NCI-H1048 (cell line): ENCODE data around the gene SH3RF1.
A peak's percentile ranks its signal among the peaks of the same experiment; 100 is the strongest.

ENCODE experiments used
- DNase-seq: peaks from one replicate; lab custom pipeline; 2025; lab: John Stamatoyannopoulos, UW

Gene SH3RF1

DNA sequence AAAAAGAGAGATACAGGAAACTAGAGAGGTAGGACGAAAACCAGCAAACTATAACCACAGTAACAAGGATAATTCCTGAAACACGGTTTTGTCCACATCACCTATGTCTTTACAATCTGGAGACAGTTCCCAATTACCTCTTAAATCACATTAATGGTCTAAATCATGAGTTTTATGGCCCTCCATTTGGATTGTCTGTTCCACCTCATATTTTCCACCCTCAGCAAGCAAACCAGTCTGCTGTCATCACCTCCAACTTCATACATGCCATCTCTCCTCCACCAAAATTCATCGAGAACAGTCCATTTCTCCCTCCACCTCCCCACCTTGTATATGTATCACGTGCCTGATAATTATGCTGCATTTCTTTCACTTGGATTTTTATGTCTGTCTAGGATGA, 107.3 kb downstream of the SH3RF1 start:
- DNase-seq = no peak

DNA sequence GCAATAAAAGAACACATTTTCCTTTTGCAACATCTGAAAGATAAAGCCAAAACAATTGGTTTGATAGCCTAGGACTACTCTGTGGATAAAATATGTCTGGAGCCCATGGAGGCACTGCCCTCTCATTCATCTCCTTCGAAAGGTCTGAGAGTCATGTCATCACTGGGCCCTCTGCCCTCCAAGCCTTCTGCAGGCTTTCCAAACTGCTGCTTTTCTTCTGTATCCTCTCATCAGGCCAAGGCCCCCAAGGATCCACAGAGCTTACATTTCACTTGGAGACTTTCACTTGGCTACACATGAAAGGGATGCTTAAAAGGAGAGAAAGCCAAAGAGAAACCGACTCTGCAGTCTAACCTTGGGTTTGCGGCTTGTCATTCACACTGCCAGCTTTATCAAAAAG, 109.9 kb downstream of the SH3RF1 start:
- DNase-seq = no peak

DNA sequence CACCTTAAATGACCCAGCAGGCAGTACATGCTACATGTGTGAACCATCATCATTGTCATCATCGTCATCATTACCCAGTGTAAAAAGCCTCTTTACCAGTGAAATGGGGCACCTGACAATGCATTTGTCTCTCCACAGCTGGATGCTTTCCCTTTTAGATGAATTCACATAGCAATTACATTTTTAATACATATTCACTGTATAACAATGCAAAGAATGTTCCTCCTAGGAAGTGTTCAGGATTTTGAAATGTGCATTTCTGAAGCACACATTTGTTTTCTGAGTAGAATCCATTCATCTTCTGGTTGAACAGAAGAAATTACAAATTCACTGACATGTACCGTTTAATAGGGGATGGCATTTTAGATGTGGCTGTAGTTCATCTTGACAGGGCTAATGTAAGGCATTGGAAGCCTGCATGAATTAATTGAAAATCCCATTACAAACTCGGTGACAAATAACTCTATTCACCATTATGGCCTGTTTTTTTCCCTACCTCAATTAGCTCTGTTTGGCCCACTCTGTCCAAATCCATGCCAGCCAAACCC, 111.1 kb downstream of the SH3RF1 start:
- DNase-seq = no peak

DNA sequence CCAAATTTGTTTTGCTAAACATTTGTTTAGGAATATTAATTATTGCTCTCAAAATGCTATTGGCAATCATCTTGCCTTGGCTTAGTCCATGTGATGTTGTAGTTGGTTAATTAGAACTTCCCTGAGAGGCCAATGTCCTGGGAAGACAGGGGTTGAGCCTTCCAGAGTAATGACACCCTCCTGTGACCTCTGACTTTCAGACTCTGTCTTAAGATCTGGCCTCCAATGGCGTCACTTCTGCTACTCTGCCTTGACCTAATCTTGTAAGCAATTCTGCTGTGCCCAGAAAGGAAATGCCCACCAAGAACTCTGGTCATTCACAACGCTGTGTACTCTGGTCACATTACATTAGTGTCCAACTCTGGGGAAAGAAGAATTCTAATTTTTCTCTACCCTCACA, 111.9 kb downstream of the SH3RF1 start:
- DNase-seq = no peak

DNA sequence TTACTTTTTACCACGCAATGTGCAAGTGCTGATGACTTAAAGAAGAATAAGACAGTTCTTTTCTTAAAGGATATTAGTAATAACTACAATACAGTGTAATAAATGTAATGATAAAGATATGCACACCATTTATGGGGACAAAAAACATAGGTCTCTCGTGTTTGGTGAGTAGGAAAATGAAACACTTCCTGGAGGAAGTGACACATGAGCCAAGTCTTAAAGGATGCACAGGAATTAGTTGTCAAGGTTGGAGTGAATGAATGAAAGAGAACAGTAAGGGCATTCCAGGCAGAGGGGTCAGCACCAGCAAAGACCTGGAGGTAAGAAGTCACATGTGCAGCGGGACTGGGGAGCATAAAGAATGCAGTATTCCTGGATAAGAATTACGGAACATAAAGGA, 112.7 kb downstream of the SH3RF1 start:
- no peak for DNase-seq

DNA sequence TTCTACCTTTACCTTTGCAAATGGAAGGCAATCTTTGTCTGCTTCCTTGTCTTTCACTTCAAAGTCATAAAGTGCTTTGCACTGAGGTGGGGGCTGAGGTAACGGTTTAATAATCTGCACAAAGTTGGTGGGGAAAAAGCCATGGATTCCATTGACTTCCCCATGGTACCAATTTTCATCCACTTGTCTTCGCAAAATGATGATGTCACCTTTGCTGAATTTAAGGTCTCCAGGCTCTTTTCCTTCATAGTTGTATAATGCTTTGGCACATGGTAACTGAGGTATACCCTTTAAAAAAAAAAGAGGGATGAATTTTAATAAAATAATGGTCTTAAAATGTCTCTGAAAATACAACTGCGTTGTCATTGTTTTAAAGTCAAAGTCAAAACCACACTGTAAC, 114.4 kb downstream of the SH3RF1 start:
- DNase-seq = no peak

DNA sequence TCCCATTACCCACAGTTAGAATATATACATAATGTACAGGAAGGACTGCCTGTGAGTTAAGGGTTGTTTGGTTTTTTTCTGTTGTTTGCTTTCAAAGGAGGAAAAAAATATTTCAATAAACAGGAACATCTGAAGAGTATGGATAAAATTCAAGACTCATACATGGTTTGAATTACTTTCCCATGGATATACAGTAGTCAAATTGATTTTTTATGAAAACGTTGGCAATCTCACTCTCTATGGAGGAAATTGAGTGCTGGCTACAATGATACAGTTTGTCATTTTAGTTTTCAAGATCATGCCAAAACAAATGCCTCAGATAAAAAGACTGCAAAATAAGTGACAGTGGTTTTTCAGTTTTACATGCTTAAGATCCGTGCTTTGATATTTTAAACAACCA, 116.6 kb downstream of the SH3RF1 start:
- no peak for DNase-seq

DNA sequence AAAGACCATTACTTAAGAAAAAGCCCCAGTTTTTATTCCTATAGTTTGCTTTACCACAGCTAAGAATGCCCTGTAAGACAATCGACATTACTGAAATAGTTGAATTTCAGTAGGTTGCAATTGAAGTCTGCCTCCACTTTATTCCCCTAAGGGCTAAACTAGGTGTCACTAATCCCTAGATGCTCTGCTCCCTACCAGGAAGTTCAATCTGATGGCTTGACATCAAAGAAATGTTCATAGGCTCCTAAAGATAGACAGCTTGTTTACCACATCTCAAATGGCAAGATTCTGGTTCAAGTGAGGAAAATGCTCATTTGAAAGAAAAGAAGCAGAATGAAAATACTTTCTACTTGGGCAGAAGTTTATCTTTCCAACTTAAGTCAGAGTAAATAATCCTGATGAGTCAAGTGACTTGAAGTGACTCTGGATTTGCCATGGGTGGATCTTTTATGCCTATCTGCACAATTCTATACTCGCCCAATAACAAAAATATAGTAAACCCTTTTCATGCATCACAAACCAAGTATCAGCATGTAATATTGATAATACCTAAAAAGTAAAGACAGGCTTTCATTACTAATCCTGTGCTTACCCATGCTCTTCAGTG, 117.2 kb downstream of the SH3RF1 start:
- no peak for DNase-seq

DNA sequence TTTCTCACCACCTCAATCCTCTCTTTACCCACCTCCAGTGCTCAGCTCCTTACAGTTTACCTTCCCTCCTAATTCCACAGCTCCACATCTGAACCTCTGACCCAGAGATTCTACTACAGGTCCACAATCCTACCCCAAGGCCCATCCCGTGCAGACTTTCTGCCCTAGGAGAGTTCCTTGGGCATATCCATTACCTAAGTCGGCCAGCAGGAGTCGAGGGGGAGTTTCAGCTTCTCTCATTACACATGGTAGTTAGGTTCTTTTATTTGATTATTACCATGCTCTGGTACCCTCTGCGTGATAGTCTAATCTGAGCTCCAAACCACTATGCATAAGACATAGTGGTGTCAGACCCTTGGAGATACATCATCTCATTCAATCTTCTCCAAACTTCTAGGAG, 117.9 kb downstream of the SH3RF1 start:
- DNase-seq = no peak

DNA sequence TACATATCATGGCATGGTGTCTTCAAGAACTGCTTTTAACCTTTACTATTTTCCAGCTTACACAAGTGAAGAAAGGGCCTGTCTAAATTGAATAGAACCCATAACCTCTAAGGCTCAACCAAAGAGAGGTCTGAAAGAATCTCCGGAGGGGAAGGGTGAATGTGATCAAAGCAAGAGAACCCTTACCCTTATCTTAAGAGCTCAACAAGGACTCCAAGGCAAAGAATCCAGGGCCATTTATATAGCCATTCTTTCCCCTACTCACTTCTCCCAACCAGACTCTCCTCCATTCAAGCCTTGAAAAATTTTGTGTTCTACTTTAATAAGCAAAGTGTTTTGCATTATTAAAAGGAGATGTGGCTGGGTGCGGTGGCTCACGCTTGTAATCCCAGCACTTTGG, 118.7 kb downstream of the SH3RF1 start:
- no peak for DNase-seq

DNA sequence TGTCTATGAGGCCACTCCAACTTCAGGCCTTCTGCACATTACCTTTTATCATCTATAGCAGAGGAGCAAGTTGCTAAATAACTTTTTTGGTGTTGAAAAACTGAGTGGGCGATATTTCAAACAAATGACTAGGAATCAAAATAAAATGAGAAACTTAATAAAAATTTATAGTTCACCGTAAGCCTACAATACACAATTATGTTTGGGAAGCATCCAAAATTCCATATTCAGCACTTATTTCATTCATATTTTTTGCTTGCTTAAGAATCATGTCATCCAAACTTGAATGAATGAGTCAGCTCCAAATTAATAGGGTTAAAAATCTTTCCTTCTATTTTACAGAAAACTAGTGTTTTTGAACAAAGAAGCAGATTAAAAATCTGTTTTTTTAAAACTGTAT, 119.1 kb downstream of the SH3RF1 start:
- DNase-seq = no peak

DNA sequence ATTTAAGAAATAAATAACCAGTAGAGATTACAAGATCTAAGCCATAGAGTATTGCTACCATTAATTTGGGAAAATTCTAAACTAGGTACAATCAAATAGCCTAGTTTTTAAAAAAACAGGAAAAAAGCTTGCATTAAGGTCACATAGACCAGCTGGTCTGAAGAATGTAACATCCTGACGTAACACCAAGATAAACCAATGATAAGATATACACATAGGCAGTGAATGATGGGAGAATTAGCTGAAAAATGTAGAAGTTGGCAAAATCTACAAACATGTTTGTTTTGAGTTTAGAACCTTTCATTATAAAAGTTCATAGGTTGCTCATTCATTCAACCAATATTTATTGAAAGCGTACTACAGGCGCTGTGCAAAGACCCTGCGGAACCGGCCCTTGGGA, 120.0 kb downstream of the SH3RF1 start:
- no peak for DNase-seq

DNA sequence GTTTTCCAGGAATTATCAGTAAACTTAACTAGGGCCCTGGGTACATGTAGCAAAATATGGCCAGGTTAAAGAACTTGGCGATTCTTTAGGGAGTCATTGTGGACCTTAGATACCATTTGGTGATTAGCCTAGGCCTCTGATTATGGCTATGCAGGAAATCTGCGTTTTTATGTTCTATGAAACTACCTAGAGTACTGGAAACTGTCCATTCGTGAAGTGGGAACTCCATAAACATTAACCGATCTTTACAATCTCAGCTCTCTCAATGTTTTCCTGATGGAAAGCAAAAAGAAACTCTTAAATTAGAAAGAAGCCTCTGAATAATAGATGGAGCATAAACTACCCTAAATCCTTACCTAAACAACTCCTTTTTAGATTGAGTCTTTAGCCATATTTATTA, 121.9 kb downstream of the SH3RF1 start:
- no peak for DNase-seq

DNA sequence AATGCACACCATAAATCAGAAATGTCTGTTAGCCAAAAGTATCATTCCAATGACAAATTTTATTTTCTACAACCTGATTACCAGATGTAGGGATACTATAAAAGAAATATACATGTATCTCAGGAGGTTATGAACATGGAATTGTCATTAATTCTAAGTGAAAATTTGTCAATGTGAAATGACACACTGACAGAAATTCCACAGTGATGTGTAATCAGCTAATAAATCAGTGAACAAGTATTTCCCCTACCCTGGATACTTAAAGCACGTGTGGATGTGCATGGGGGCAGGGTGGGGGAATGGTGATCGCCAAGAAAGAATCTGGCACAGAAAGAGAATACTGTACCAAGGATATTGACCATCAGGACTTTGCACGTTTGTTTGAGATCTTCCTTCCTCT, 123.6 kb downstream of the SH3RF1 start:
- DNase-seq = no peak

DNA sequence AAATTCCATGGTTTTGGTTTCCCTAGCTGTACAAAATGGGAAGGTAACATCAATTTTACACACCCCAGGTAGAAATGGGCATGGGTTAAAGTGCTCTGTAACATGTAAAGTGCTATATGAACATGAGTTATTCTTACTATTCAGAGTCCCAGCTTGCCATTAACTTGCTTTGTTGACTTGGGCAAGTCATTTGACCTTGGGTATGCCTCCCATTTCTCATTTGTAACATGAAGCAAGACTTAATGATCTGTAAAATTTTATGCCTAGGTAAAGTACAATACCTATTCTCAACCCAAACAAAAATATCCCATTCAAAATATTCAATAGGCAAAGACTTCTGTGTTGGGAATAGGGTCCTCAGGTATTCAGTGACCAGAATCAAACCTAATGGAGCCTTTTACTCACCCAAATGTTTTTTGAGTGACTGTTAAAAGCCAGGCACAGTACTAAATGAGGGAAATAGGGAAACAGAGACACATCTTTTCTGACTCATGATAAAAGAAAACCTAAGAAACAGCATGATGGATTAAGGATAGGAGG, 126.6 kb downstream of the SH3RF1 start:
- DNase-seq = no peak

DNA sequence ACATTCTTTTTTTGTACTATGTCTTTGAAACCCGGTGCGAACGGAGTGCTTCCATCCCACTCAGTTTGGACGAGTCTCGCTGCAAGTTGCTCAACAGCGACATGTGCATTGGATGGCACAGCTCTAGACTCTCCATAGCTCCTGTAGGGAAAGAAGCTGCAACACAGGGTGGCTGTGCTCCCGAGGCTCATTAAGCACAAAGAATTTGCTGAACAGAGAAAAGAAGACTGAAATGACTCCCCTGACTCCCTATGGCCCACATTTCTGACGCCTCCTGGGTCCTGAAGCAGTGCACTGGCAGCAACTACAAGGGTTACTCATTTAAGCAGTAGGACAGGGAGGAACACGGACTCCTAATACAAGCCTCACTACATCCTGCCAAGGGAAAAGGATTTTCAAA, 127.4 kb downstream of the SH3RF1 start:
- DNase-seq = no peak

DNA sequence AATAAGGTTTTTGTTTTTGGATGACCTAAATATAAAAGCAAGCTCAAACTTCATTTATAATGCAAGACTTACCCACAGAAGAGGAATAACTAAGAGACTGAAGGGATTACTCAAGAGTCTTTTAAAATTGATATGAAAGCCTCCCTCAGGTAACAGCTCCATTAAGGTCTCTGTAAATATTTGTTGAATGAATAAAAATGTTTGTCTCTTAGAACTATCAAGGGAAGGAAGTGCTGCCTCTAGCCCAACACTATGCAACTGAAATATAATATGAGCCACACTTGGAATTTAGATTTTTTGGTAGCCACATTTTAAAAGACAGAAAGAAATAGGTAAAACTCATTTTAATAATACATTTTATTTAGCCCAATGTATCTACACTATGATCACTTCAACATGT, 127.8 kb downstream of the SH3RF1 start:
- no peak for DNase-seq

DNA sequence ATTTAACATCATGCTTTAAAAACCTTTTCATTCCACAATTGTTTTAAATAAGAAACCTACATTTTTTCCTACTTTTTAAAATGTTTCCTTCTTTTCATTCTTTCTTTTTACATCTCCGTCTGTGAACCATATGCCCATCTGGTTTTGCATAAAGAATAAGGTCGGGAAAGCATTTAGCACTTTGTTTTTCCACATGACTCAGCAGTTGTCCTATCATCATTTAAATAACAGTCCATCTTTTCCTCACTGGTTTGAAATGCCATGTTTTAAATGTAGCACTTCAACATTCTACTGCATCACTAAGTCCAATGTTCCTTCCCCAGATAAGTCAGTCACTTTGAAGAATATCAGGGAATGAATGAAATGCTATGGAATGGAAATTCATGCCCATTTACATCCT, 128.4 kb downstream of the SH3RF1 start:
- DNase-seq = peak; percentile 23

DNA sequence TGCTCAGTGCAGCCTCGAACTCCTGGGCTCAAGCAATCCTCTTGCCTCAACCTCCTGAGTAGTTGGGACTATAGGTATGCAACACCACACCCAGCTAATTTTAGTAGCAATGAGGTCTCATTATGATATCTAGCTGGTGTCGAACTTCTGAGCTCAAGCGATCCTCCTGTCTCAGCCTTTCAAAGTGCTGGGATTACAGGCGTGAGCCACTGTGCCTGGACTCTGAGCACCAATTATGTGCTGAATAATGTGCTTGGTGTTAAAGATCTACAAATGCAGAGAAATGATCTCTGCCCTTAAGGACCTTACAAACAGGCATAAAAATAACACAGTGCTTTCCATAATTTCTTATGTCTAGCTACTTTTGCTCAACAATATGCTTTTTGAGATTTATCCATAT, 131.7 kb downstream of the SH3RF1 start:
- DNase-seq = no peak

DNA sequence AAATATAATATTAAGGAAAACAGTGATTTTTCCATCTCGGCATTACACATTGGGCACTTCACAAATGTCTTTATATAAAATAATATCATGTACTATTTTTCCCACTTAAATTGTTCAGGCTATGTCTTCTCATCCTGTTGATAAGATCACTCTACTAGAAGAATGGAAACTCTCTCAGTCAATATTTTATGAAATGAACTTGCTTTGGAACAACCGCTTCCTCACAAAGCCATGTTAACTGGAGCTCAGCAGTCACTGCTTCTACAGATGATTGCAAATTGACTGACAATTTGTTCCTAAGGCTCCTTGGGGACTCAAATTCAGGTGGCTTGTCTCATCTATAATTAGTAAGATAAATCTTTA, 133.2 kb downstream of the SH3RF1 start:
- no peak for DNase-seq

DNA sequence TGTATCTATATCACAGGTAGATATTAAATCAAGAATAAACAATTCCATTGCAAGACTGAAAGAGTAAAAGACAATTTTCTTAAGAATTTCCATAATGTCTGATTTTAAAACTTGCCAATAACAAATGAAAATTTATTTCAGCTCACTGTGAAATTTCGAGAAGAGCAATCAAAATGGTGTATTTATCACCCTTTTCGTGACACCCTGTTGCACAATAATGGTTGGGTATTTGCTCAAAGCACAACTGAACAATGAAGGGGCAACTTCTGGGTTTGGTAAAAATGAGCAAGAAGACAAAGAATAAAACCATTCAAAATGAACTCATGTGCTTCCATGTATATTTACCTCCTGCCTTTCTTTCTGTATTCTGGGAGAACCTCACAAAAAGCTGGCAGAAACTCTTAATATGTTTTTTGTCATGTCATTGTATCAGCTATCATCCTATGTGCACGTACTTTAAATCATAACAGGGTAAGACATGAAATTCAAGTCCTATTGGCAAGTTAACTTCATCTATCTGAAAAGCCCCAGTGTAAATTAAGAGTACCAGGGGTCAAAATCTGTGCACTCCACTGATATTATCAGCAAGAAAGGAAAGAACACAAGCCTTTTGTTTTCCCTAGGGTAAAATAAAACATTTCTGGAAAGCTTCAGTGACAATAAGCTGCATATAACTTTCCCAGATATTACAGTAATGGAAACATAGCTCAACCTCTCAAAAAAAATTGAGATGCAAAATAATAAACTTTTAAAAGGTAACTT, 133.8 kb downstream of the SH3RF1 start:
- DNase-seq = no peak

DNA sequence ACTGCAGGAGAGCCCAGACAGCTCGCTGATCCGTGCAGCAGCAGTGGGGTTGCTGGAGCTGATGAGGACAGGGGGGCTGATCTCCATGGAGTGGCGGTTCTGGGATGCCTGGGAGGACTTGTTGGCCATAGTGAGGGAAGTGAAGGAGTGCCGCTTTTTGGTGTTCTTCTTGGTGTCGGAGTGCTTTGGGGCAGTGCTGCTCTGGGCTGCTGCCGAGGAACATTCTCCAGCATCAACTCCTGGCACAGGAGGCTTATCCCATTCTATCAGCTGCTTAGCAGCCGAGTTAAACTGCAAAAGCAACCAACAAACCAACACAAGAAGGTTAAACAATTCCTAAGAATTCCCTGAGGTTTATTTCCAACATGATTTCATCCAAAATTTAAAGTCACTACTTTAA, 134.4 kb downstream of the SH3RF1 start:
- no peak for DNase-seq

DNA sequence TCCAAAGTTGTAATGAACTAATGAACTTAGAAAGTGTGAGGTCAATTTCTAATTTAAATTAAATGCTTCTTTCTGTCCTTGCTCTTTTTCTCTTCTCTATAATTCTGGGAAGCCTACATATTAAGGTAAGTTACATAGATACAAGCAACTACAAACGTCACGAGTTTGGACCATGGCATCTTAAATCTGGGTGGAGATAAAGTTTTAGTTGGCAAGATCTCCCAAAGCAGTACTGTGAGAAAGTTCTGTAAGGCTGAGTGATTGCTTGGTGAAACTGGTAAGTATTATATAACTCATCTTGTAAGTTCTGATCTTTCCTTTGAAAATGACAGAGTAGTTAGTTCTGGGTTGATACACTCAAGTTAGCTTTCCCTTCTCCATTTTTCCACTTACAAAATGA, 135.0 kb downstream of the SH3RF1 start:
- no peak for DNase-seq

DNA sequence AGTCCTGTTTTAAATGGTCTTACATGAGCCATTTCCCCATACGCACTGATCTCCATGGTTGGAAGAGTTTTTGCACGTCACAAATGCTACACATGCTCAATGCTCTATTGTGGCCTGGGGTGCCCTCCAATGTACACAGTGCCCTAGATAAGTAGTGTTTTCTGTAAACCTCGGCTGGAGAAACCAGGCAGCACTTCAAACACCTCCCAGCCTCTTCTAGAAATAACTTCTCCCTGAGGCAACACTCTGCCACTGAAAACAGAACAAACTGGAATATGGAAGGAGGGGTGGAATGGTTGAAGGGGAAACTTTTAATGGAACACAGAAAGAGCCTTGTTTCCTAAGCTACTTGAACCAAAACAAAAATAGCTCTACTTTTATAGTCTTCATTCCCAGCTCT, 136.8 kb downstream of the SH3RF1 start:
- DNase-seq = peak; percentile 41
